HFFc6 (cell line): Measurements from ENCODE around the gene SRGAP1. TPM values are rescaled to one million over a fixed set of nuclear protein-coding genes. Genes with fewer than 3 reads are reported as not detected.
A peak's percentile ranks its signal among the peaks of the same experiment; 100 is the strongest.

Experiments
- DNase-seq: peaks from one replicate; pipeline ENCODE4 v3.0.0-alpha.2; 2018
- H3K27ac Mint-ChIP-seq: 2 replicates; pipeline ENCODE4 v1.8.0; 2020; ENCODE audit warnings: mild to moderate bottlenecking, mixed read lengths
- H3K27me3 Mint-ChIP-seq: 2 replicates; pipeline ENCODE4 v1.8.0; 2021; ENCODE audit warnings: mild to moderate bottlenecking, moderate library complexity, mixed read lengths; ENCODE audit not compliant: insufficient read depth
- H3K36me3 Mint-ChIP-seq: 2 replicates; pipeline ENCODE4 v1.8.0; 2021; ENCODE audit warnings: low read depth, mixed read lengths
- H3K4me1 Mint-ChIP-seq: 2 replicates; pipeline ENCODE4 v1.8.0; 2020; ENCODE audit warnings: low read depth, mixed read lengths
- H3K4me3 Mint-ChIP-seq: 2 replicates; pipeline ENCODE4 v1.8.0; 2020; ENCODE audit warnings: mild to moderate bottlenecking, moderate library complexity, mixed read lengths
- H3K9me3 Mint-ChIP-seq: 2 replicates; pipeline ENCODE4 v1.8.0; 2020; ENCODE audit warnings: mild to moderate bottlenecking, mixed read lengths
- CTCF ChIP-seq: fragments of 200-600 bp; sonication (generic); IDR thresholded peaks from 2 replicates; pipeline ENCODE4 v1.5.0; 2021; ENCODE audit warnings: antibody characterized with exemption, mild to moderate bottlenecking
- total RNA-seq, 6 experiments: library from RNA; stranded (reverse); fragmentation: NEBNext Ultra II Directional; extraction: Animal tissue kit (Norgen Biotek cat#: 25700); gene quantifications; 2 replicates in 1 of 6; 3 replicates in 5 of 6; pipeline ENCODE4 v1.2.3, GENCODE V29; 2021

Gene SRGAP1
- total RNA-seq, 6 experiments from 2014 or later = 35.7 to 45.8 (median 40.9) TPM

GRCh38 chr12:63998584-63998983, 154.1 kb downstream of the SRGAP1 start:
- Mint-ChIP-seq H3K9me3 (peaks cover 15% of the 10 kb centered on the region), H3K36me3 (peaks cover 69% of the 10 kb centered on the region), H3K4me3 (no peak overlapping the region), H3K27me3 (peaks cover 2% of the 10 kb centered on the region; the same call in 1 of the 2 replicates), H3K27ac (no peak overlapping the region), H3K4me1 (peaks cover 69% of the 10 kb centered on the region)
- no peak for TF ChIP-seq CTCF
- no peak for DNase-seq

GRCh38 chr12:63999853-64000252, 155.4 kb downstream of the SRGAP1 start:
- Mint-ChIP-seq H3K36me3 (peaks cover 78% of the 10 kb centered on the region), H3K27me3 (peaks cover 2% of the 10 kb centered on the region; the same call in 1 of the 2 replicates), H3K27ac (0 out of 2 replicates have a peak overlapping the region, but pooled peaks have one; percentile 24), H3K4me3 (no peak overlapping the region), H3K4me1 (peaks cover 73% of the 10 kb centered on the region), H3K9me3 (peaks cover 20% of the 10 kb centered on the region)
- no peak for DNase-seq
- TF ChIP-seq CTCF = no peak

GRCh38 chr12:64001439-64001838, 156.9 kb downstream of the SRGAP1 start:
- Mint-ChIP-seq H3K4me3 (no peak overlapping the region), H3K27ac (no peak overlapping the region), H3K27me3 (peaks cover 2% of the 10 kb centered on the region; the same call in 1 of the 2 replicates), H3K36me3 (peaks cover 78% of the 10 kb centered on the region), H3K9me3 (peaks cover 23% of the 10 kb centered on the region), H3K4me1 (peaks cover 80% of the 10 kb centered on the region)
- no peak for TF ChIP-seq CTCF
- DNase-seq = no peak

- H3K27ac Mint-ChIP-seq = peak overlapping the region; percentile 41
- peak; percentile 70 for DNase-seq
- TF ChIP-seq CTCF = no peak
- no peaks in the 10 kb centered on the region for H3K27me3 Mint-ChIP-seq
- H3K4me3 Mint-ChIP-seq = peak overlapping the region; percentile 56
- peaks cover 24% of the 10 kb centered on the region for H3K9me3 Mint-ChIP-seq
- H3K4me1 Mint-ChIP-seq = peaks cover 92% of the 10 kb centered on the region
- peaks cover 61% of the 10 kb centered on the region for H3K36me3 Mint-ChIP-seq
Observed at GRCh38 chr12:64004641-64005040, 160.1 kb downstream of the SRGAP1 start.

- Mint-ChIP-seq H3K4me3 (peak overlapping the region; percentile 49), H3K36me3 (peaks cover 44% of the 10 kb centered on the region), H3K27ac (peak overlapping the region; percentile 96), H3K4me1 (peaks cover 100% of the 10 kb centered on the region), H3K27me3 (no peaks in the 10 kb centered on the region), H3K9me3 (peaks cover 24% of the 10 kb centered on the region)
- peak; percentile 49 for DNase-seq
- TF ChIP-seq CTCF = no peak
Observed at GRCh38 chr12:64006211-64006825, 161.8 kb downstream of the SRGAP1 start.
